HCT116 (cell line): ENCODE results near the gene CCDC126.

Source experiments
- CEBPB ChIP-seq: IDR thresholded peaks from 2 replicates; pipeline ENCODE4 v1.6.1; 2012; ENCODE audit warnings: low read depth
- EGR1 ChIP-seq: IDR thresholded peaks from 2 replicates; pipeline ENCODE4 v1.6.1; 2012; ENCODE audit warnings: low read depth
- EZH2phosphoT487 ChIP-seq: fragments of 200-600 bp; IDR thresholded peaks from 2 replicates; pipeline ENCODE4 v1.6.1; 2018; ENCODE audit warnings: antibody characterized with exemption, borderline replicate concordance
- POLR2A ChIP-seq: IDR thresholded peaks from 2 replicates; pipeline ENCODE4 v1.7.0; 2011; ENCODE audit warnings: borderline replicate concordance; ENCODE audit not compliant: insufficient read depth, insufficient read length; ENCODE audit errors: extremely low read depth
- ZFX ChIP-seq: fragments of 450-650 bp; IDR thresholded peaks from 2 replicates; pipeline ENCODE4 v1.6.1; 2017
- TF ChIP-seq, protein P1 (sequence below), 3 experiments: fragments of 200-600 bp in 1 of 3; sonication (generic) in 1 of 3; IDR thresholded peaks in 2 of 3; conservative IDR thresholded peaks in 1 of 3; 2 replicates each; pipeline ENCODE4 v1.5.1; 2012 to 2017; ENCODE audit warnings: low read depth in 2 of 3, low read length in 2 of 3, antibody characterized with exemption in 1 of 3, borderline replicate concordance in 1 of 3, control low read depth in 1 of 3, mild to moderate bottlenecking in 1 of 3, mixed read lengths in 1 of 3, mixed run types in 1 of 3, moderate library complexity in 1 of 3; ENCODE audit not compliant: insufficient read depth in 1 of 3
- TF ChIP-seq, protein P2 (sequence below): IDR thresholded peaks from 2 replicates; pipeline ENCODE4 v1.6.1; 2012; ENCODE audit warnings: low read depth

DNA sequence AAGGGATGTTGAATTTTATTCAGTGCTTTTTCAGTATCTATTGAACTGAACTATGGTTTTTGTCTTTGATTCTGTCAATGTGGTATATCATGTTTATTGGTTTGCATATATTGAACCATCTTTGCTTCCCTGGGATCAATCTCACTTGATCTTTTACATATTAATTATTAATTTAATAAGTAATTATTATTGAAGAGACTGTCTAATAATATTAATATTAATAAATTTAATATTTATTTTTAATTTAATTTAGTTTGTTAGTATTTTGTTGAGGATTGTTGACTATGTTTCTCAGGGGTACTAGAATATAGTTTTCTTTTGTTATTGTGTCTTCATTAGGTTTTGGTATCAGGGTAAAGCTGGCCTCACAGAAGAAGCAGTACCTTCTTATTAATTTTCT is 38.9 kb upstream of the CCDC126 start:
- TF ChIP-seq POLR2A (no peak), EGR1 (no peak), CEBPB (no peak), EZH2phosphoT487 (no peak), ZFX (no peak)
- TF ChIP-seq, protein P1, sequence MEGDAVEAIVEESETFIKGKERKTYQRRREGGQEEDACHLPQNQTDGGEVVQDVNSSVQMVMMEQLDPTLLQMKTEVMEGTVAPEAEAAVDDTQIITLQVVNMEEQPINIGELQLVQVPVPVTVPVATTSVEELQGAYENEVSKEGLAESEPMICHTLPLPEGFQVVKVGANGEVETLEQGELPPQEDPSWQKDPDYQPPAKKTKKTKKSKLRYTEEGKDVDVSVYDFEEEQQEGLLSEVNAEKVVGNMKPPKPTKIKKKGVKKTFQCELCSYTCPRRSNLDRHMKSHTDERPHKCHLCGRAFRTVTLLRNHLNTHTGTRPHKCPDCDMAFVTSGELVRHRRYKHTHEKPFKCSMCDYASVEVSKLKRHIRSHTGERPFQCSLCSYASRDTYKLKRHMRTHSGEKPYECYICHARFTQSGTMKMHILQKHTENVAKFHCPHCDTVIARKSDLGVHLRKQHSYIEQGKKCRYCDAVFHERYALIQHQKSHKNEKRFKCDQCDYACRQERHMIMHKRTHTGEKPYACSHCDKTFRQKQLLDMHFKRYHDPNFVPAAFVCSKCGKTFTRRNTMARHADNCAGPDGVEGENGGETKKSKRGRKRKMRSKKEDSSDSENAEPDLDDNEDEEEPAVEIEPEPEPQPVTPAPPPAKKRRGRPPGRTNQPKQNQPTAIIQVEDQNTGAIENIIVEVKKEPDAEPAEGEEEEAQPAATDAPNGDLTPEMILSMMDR (IDR thresholded peaks at IDR 0.05 in 2 of 3, conservative IDR thresholded peaks at IDR 0.05 in 1 of 3; ENCODE audit: borderline replicate concordance in 1 of 3, insufficient read depth in 1 of 3, low read depth in 2 of 3, low read length in 2 of 3) = no peak
- TF ChIP-seq, protein P2, sequence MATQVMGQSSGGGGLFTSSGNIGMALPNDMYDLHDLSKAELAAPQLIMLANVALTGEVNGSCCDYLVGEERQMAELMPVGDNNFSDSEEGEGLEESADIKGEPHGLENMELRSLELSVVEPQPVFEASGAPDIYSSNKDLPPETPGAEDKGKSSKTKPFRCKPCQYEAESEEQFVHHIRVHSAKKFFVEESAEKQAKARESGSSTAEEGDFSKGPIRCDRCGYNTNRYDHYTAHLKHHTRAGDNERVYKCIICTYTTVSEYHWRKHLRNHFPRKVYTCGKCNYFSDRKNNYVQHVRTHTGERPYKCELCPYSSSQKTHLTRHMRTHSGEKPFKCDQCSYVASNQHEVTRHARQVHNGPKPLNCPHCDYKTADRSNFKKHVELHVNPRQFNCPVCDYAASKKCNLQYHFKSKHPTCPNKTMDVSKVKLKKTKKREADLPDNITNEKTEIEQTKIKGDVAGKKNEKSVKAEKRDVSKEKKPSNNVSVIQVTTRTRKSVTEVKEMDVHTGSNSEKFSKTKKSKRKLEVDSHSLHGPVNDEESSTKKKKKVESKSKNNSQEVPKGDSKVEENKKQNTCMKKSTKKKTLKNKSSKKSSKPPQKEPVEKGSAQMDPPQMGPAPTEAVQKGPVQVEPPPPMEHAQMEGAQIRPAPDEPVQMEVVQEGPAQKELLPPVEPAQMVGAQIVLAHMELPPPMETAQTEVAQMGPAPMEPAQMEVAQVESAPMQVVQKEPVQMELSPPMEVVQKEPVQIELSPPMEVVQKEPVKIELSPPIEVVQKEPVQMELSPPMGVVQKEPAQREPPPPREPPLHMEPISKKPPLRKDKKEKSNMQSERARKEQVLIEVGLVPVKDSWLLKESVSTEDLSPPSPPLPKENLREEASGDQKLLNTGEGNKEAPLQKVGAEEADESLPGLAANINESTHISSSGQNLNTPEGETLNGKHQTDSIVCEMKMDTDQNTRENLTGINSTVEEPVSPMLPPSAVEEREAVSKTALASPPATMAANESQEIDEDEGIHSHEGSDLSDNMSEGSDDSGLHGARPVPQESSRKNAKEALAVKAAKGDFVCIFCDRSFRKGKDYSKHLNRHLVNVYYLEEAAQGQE = no peak
